Smooth muscle cell (in vitro differentiated cells): Measurements from ENCODE around the gene CDKL1. TPM values are rescaled to one million over a fixed set of nuclear protein-coding genes. Genes with fewer than 3 reads are reported as not detected.

Source experiments
- DNase-seq: peaks from one replicate; lab custom pipeline; 2025; ENCODE audit not compliant: unreplicated experiment; lab: John Stamatoyannopoulos, UW
- H2AFZ ChIP-seq: fragments of 200-600 bp; sonication (generic); 2 replicates; pipeline ENCODE4 v1.6.0; 2016; ENCODE audit warnings: antibody characterized with exemption, low read depth, mild to moderate bottlenecking
- H3F3A ChIP-seq: fragments of 200-600 bp; sonication (generic); 2 replicates; pipeline ENCODE4 v1.6.0; 2017; ENCODE audit warnings: antibody characterized with exemption, low read depth
- H3K27ac ChIP-seq: fragments of 200-600 bp; sonication (generic); 2 replicates; pipeline ENCODE4 v1.5.1; 2016; ENCODE audit warnings: low read depth, mild to moderate bottlenecking
- H3K27me3 ChIP-seq: fragments of 200-600 bp; sonication (generic); 2 replicates; pipeline ENCODE4 v1.6.1; 2016; ENCODE audit warnings: low read depth, mild to moderate bottlenecking
- H3K36me3 ChIP-seq: fragments of 200-600 bp; sonication (generic); 2 replicates; pipeline ENCODE4 v1.5.1; 2016; ENCODE audit warnings: low read depth
- H3K4me1 ChIP-seq: fragments of 200-600 bp; sonication (generic); 2 replicates; pipeline ENCODE4 v1.5.1; 2016; ENCODE audit warnings: low read depth
- H3K4me2 ChIP-seq: fragments of 200-600 bp; sonication (generic); 2 replicates; pipeline ENCODE4 v1.6.0; 2016; ENCODE audit warnings: mild to moderate bottlenecking
- H3K4me3 ChIP-seq: fragments of 200-600 bp; sonication (generic); 2 replicates; pipeline ENCODE4 v1.5.1; 2016; ENCODE audit warnings: mild to moderate bottlenecking
- H3K79me2 ChIP-seq: fragments of 200-600 bp; sonication (generic); 2 replicates; pipeline ENCODE4 v1.6.0; 2016; ENCODE audit warnings: low read depth, mild to moderate bottlenecking
- H3K9ac ChIP-seq: fragments of 200-600 bp; sonication (generic); 2 replicates; pipeline ENCODE4 v1.6.0; 2016; ENCODE audit warnings: low read depth
- H3K9me3 ChIP-seq: fragments of 200-600 bp; sonication (generic); replicated peaks from 2 replicates; pipeline ENCODE4 v1.5.1; 2016; ENCODE audit warnings: low read depth
- H4K20me1 ChIP-seq: fragments of 200-600 bp; sonication (generic); 2 replicates; pipeline ENCODE4 v1.6.0; 2016; ENCODE audit warnings: low read depth
- CTCF ChIP-seq: fragments of 200-600 bp; sonication (generic); IDR thresholded peaks from 2 replicates; pipeline ENCODE4 v1.5.1; 2017; ENCODE audit warnings: borderline replicate concordance, mild to moderate bottlenecking, antibody characterized with exemption; ENCODE audit not compliant: insufficient read depth, poor library complexity, severe bottlenecking
- WGBS: methylation state at CpG from one replicate; pipeline ENCODE4 v1.1.7; 2016; ENCODE audit warnings: low lambda C conversion rate; 5-methylcytosine and 5-hydroxymethylcytosine counted together
- polyA plus RNA-seq: library from polyadenylated mRNA; unstranded; fragments of >200 nt; fragmentation: Nextera tagmentation; extraction: Ambion mirVana; gene quantifications from 2 replicates; pipeline ENCODE4 v1.2.1, GENCODE V29; 2016
- total RNA-seq: library from RNA; depleted of rRNA; stranded (reverse); fragments of >200 nt; gene quantifications from 2 replicates; pipeline ENCODE4 v1.2.3, GENCODE V29; 2014

CDKL1 gene
- total and polyA plus RNA-seq, 2 experiments from 2014 or later: 1.6 to 4.9 TPM

- H3K4me1 ChIP-seq: peaks cover 33% of the 10 kb centered on the region
- H3K36me3 ChIP-seq: no peaks in the 10 kb centered on the region
- 86% methylated on average over 9 of the region's 9 CpGs for WGBS
- no peaks in the 10 kb centered on the region for H3K27me3 ChIP-seq
- no peak for DNase-seq
- H3K79me2 ChIP-seq: no peaks in the 10 kb centered on the region
- H3K9ac ChIP-seq: no peak overlapping the region
- H3K27ac ChIP-seq: no peak overlapping the region
- H3K4me3 ChIP-seq: no peak overlapping the region
- H3F3A ChIP-seq: peaks cover 17% of the 10 kb centered on the region
- no peaks in the 10 kb centered on the region for H3K9me3 ChIP-seq
- no peak overlapping the region for H3K4me2 ChIP-seq
- TF ChIP-seq CTCF: no peak
- H2AFZ ChIP-seq: no peak overlapping the region
- H4K20me1 ChIP-seq: no peaks in the 10 kb centered on the region
These were observed 55.7 kb downstream of the CDKL1 start for GRCh38 chr14:50340963-50341362.

- no peak for TF ChIP-seq CTCF
- Histone ChIP-seq H3K27ac (no peak overlapping the region), H3F3A (peaks cover 15% of the 10 kb centered on the region), H4K20me1 (no peaks in the 10 kb centered on the region), H3K4me3 (no peak overlapping the region), H3K4me2 (peak overlapping the region; percentile 3), H2AFZ (no peak overlapping the region), H3K36me3 (no peaks in the 10 kb centered on the region), H3K9ac (no peak overlapping the region), H3K9me3 (no peaks in the 10 kb centered on the region), H3K4me1 (peaks cover 42% of the 10 kb centered on the region), H3K27me3 (no peaks in the 10 kb centered on the region), H3K79me2 (no peaks in the 10 kb centered on the region)
- no peak for DNase-seq
- WGBS: 55% methylated on average over 5 of the region's 5 CpGs
These were observed 56.6 kb downstream of the CDKL1 start for GRCh38 chr14:50340045-50340444.

- Histone ChIP-seq H3K4me2 (no peak overlapping the region), H3K36me3 (no peaks in the 10 kb centered on the region), H2AFZ (no peak overlapping the region), H3K4me3 (no peak overlapping the region), H3K4me1 (peaks cover 38% of the 10 kb centered on the region), H3K9ac (no peak overlapping the region), H3K9me3 (no peaks in the 10 kb centered on the region), H4K20me1 (no peaks in the 10 kb centered on the region), H3K27ac (no peak overlapping the region), H3K79me2 (no peaks in the 10 kb centered on the region), H3F3A (peaks cover 9% of the 10 kb centered on the region), H3K27me3 (no peaks in the 10 kb centered on the region)
- no peak for DNase-seq
- 47% methylated on average over 3 of the region's 3 CpGs for WGBS
- no peak for TF ChIP-seq CTCF
These were observed 57.4 kb downstream of the CDKL1 start for GRCh38 chr14:50339178-50339804.

GRCh38 chr14:50338587-50338986 is 58.1 kb downstream of the CDKL1 start:
- Histone ChIP-seq H3K9me3 (no peaks in the 10 kb centered on the region), H3K9ac (no peak overlapping the region), H3K27ac (no peak overlapping the region), H3K36me3 (no peaks in the 10 kb centered on the region), H4K20me1 (no peaks in the 10 kb centered on the region), H3F3A (peaks cover 9% of the 10 kb centered on the region), H3K4me2 (no peak overlapping the region), H3K27me3 (no peaks in the 10 kb centered on the region), H3K4me3 (no peak overlapping the region), H3K4me1 (peaks cover 33% of the 10 kb centered on the region), H3K79me2 (no peaks in the 10 kb centered on the region), H2AFZ (no peak overlapping the region)
- no peak for DNase-seq
- TF ChIP-seq CTCF: no peak
- 91% methylated on average over 2 of the region's 2 CpGs for WGBS
